Neural cell (in vitro differentiated cells): Measurements from ENCODE around the gene AKR7A2.

ENCODE experiments used
- EP300 ChIP-seq: fragments of 450-650 bp; conservative IDR thresholded peaks from 2 replicates; pipeline ENCODE4 v1.6.1; 2014; ENCODE audit warnings: antibody characterized with exemption, mild to moderate bottlenecking, moderate library complexity; ENCODE audit not compliant: poor library complexity, severe bottlenecking
- EZH2 ChIP-seq: fragments of 200-600, 300-800 bp; shearing (Covaris generic), sonication (generic); IDR thresholded peaks from 2 replicates; pipeline ENCODE4 v1.6.1; 2014; ENCODE audit warnings: antibody characterized with exemption, low read length, borderline replicate concordance, mild to moderate bottlenecking; ENCODE audit not compliant: insufficient read depth, poor library complexity, severe bottlenecking
- MXI1 ChIP-seq: fragments of 450-650 bp; conservative IDR thresholded peaks from 2 replicates; pipeline ENCODE4 v1.6.1; 2014; ENCODE audit warnings: antibody characterized with exemption, mild to moderate bottlenecking; ENCODE audit not compliant: poor library complexity, severe bottlenecking
- POLR2AphosphoS5 ChIP-seq: IDR thresholded peaks from 2 replicates; pipeline ENCODE4 v1.6.1; 2012
- RAD21 ChIP-seq: fragments of 450-650 bp; conservative IDR thresholded peaks from 2 replicates; pipeline ENCODE4 v1.6.1; 2014; ENCODE audit warnings: antibody characterized with exemption, mild to moderate bottlenecking, moderate library complexity
- SMC3 ChIP-seq: fragments of 450-650 bp; conservative IDR thresholded peaks from 2 replicates; pipeline ENCODE4 v1.6.1; 2014; ENCODE audit warnings: antibody characterized with exemption, mild to moderate bottlenecking, moderate library complexity; ENCODE audit not compliant: poor library complexity
- TAF1 ChIP-seq: IDR thresholded peaks from 2 replicates; pipeline ENCODE4 v1.6.1; 2012; ENCODE audit warnings: low read depth
- TF ChIP-seq, protein P1 (sequence below): fragments of 450-650 bp; IDR thresholded peaks from 2 replicates; pipeline ENCODE4 v1.5.1; 2014; ENCODE audit warnings: antibody characterized with exemption, mild to moderate bottlenecking, moderate library complexity; ENCODE audit not compliant: poor library complexity, severe bottlenecking
- TF ChIP-seq, protein P2 (sequence below): IDR thresholded peaks from 2 replicates; pipeline ENCODE4 v1.6.1; 2012; ENCODE audit warnings: borderline replicate concordance

DNA sequence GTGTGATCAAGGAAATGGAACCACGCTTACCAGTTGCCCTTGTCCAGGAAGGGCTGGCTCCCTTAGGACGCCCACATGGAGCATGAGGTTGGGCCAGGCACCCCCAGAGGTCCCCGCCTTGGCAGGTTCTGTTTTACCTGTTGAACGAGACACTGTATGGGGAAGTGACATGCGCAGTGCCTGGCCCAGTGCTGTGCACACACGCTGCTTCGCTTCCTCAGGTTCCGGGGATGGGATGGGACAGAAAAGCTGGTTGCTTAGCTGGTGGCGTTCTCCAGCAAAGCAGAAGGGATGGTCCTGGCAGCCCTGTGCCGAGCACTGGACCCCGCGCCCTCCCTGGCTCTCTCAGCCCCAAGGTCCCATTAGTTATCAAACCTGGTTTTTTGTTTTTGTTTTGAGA, 20.9 kb upstream of the AKR7A2 start:
- TF ChIP-seq EZH2 (no peak), SMC3 (no peak), EP300 (no peak), POLR2AphosphoS5 (no peak), TAF1 (no peak), RAD21 (no peak), MXI1 (no peak)
- TF ChIP-seq, protein P1, sequence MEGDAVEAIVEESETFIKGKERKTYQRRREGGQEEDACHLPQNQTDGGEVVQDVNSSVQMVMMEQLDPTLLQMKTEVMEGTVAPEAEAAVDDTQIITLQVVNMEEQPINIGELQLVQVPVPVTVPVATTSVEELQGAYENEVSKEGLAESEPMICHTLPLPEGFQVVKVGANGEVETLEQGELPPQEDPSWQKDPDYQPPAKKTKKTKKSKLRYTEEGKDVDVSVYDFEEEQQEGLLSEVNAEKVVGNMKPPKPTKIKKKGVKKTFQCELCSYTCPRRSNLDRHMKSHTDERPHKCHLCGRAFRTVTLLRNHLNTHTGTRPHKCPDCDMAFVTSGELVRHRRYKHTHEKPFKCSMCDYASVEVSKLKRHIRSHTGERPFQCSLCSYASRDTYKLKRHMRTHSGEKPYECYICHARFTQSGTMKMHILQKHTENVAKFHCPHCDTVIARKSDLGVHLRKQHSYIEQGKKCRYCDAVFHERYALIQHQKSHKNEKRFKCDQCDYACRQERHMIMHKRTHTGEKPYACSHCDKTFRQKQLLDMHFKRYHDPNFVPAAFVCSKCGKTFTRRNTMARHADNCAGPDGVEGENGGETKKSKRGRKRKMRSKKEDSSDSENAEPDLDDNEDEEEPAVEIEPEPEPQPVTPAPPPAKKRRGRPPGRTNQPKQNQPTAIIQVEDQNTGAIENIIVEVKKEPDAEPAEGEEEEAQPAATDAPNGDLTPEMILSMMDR, result no peak
- TF ChIP-seq, protein P2, sequence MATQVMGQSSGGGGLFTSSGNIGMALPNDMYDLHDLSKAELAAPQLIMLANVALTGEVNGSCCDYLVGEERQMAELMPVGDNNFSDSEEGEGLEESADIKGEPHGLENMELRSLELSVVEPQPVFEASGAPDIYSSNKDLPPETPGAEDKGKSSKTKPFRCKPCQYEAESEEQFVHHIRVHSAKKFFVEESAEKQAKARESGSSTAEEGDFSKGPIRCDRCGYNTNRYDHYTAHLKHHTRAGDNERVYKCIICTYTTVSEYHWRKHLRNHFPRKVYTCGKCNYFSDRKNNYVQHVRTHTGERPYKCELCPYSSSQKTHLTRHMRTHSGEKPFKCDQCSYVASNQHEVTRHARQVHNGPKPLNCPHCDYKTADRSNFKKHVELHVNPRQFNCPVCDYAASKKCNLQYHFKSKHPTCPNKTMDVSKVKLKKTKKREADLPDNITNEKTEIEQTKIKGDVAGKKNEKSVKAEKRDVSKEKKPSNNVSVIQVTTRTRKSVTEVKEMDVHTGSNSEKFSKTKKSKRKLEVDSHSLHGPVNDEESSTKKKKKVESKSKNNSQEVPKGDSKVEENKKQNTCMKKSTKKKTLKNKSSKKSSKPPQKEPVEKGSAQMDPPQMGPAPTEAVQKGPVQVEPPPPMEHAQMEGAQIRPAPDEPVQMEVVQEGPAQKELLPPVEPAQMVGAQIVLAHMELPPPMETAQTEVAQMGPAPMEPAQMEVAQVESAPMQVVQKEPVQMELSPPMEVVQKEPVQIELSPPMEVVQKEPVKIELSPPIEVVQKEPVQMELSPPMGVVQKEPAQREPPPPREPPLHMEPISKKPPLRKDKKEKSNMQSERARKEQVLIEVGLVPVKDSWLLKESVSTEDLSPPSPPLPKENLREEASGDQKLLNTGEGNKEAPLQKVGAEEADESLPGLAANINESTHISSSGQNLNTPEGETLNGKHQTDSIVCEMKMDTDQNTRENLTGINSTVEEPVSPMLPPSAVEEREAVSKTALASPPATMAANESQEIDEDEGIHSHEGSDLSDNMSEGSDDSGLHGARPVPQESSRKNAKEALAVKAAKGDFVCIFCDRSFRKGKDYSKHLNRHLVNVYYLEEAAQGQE, result no peak
